Fibroblast of mammary gland (primary cell): ENCODE data around the gene TPK1.
A peak's percentile ranks its signal among the peaks of the same experiment; 100 is the strongest.

ENCODE experiments used
- DNase-seq: peaks from one replicate; pipeline ENCODE4 v3.0.0-alpha.2; 2010; ENCODE audit warnings: low read depth
- H3K4me3 ChIP-seq: 2 replicates; pipeline ENCODE4 v1.5.1; 2011; ENCODE audit warnings: low read depth, mild to moderate bottlenecking, low read length, moderate library complexity; ENCODE audit not compliant: control insufficient read depth
- TF ChIP-seq, protein P1 (sequence below): conservative IDR thresholded peaks from 2 replicates; pipeline ENCODE4 v1.5.1; 2011; ENCODE audit warnings: low read depth, low read length, inconsistent platforms; ENCODE audit not compliant: control insufficient read depth, insufficient read depth

The TPK1 gene

DNA sequence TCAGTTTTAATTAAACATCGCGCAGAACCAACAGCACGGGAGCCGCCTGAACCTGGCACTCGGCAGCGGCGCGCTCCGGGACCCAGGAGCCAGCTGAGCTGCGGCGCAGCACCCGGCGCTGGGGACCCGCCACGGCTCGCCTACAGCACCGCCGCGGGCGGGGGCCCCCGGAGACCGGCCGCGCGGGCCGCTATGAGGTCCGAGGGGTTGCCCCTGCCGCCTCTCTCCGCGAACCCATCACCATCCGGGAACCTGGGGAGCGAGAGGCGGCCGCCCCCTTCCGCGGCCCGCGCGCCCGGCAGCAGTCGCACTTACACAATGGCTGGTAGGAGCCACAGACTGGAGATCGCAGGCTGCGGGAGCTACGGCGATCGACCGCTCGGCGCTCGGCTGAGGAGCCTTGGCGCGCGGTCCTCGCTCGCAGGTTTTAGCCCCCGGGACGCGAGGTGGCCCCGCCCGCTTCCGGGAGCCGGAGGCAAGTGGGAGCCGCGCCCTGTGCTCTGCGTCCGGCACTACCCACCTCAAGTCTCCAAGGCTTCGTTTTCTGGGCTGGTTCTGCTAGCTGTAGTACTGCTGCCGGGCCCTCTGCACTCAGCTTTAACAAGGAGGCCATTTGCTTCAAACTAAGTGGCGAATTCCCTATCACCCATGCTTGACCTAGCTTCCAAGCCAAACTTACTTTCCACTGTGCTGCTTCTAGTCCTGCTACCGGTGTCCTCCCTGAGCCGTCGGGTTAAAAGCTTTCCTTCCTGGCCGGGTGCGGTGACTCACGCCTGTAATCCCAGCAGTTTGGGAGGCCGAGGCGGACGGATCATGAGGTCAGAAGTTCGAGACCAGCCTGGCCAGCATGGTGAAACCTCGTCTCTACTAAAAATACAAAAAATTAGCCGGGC is at the start of gene TPK1:
TSS of gene TPK1 (minus strand) at position 402 of the 893 bp plus-strand sequence. CDS start 451 bp downstream, outside the sequence.
- DNase-seq, result peak; percentile 91
- TF ChIP-seq, protein P1, sequence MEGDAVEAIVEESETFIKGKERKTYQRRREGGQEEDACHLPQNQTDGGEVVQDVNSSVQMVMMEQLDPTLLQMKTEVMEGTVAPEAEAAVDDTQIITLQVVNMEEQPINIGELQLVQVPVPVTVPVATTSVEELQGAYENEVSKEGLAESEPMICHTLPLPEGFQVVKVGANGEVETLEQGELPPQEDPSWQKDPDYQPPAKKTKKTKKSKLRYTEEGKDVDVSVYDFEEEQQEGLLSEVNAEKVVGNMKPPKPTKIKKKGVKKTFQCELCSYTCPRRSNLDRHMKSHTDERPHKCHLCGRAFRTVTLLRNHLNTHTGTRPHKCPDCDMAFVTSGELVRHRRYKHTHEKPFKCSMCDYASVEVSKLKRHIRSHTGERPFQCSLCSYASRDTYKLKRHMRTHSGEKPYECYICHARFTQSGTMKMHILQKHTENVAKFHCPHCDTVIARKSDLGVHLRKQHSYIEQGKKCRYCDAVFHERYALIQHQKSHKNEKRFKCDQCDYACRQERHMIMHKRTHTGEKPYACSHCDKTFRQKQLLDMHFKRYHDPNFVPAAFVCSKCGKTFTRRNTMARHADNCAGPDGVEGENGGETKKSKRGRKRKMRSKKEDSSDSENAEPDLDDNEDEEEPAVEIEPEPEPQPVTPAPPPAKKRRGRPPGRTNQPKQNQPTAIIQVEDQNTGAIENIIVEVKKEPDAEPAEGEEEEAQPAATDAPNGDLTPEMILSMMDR, result no peak

DNA sequence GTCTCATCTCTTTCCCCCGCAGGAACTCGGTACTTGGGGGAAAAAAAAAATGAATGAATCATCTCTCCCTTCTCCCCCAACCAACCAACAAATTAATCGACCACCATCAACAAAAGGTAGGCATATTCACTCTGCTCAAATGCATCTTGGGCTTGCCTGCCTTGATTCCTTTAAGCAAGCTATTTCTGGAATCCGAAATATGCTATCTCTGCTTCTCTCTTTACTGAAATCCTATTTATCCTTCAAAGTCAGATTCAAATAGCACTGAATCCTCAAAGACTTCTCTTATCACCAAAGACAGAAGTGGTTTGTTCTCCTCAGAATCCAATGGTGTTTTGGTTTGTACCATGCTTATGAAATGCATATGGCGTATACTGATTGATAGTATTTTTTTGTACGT is 49.6 kb upstream of the TPK1 start:
- no peak for DNase-seq
- TF ChIP-seq, protein P1, result no peak
- no peak overlapping the region for H3K4me3 ChIP-seq

More for the DNA sequence above, at the start of gene TPK1:
- peak within 1 kb of the TSS; percentile 89 for H3K4me3 ChIP-seq

DNA sequence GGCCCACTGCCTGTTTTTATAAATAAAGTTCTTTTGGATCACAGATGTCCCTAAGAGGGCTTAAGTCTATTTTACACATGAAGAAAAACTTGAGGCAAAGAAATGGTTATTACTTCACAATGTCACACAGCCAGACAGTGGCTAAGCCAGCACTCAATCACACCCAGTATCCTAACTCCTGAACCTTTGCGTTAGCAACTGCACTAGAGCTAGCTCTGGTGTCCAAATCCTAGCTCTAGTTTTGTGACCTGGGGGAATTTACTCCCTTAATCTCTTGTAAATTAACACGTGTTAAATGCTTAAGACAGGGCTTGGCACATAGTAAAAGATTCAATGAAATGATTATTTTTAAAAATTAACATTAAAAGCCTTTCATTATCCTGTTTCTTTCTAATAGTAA is 49.0 kb upstream of the TPK1 start:
- DNase-seq, result no peak
- TF ChIP-seq, protein P1, result no peak
- H3K4me3 ChIP-seq, result no peak overlapping the region

DNA sequence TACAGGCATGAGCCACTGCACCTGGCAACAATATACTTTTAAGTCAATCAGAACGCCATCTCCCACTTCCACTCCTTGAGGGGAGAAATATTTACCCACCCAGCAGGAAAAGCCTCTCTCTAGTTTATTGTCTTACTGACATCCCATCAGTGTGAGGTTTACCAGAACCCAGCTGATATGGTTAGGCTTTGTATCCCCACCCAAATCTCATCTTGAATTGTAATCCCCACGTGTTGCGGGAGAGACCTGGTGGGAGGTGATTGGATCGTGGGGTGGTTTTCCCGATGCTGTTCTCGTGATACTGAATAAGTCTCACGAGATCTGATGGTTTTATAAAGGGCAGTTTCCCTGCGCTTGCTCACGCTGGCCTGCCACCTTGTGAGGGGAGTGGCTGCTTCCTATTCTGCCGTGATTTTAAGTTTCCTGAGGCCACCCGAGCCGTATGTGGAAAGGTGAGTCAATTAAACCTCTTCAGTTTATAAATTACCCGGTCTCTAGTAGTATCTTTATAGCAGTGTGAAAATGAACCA is 37.5 kb upstream of the TPK1 start:
- H3K4me3 ChIP-seq, result no peak overlapping the region
- TF ChIP-seq, protein P1, result no peak
- no peak for DNase-seq

DNA sequence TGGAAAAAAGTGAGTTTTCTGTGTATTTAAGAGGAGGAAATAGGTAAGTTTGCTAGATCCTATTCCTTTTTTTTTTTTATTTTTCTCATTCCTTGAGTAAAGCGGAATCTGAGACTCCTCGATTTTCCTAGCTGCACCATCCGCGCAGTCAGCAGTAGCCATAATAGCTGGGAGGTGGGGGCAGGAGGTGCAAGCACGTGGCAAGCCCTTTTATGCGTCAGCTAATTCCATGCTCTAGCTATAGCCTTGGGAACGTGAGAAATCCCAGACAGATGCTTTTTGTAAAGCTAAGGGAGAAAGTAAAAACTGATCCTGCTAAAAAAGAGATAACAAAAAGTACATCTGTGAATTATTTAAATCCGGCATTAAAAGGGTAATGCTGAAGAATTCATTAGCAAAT is 33.2 kb upstream of the TPK1 start:
- TF ChIP-seq, protein P1, result no peak
- H3K4me3 ChIP-seq, result no peak overlapping the region
- DNase-seq, result peak; percentile 2

DNA sequence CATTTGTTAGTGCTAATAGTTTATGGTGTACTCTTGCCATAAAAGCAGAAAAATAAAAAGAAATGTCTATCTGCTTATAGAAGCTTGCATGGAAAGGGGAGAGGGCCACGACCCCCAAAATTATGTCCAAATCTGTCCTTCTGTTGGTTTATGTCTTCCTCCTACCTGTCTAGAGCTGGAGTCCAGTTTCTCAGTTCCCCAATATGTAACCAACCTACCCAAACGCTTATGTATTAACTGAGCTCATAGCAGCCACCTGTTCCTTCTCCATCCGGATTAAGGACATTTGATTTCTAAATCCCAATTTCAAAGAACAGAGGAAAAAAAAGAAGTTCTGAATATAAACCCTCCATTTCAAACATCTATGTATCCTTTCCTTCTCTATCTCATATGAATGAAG is 30.3 kb upstream of the TPK1 start:
- TF ChIP-seq, protein P1, result no peak

More for the DNA sequence above, 30.3 kb upstream of the TPK1 start:
- DNase-seq, result no peak
- no peak overlapping the region for H3K4me3 ChIP-seq
